HCT116 (cell line): ENCODE results near the gene ATG101. TPM values are rescaled to one million over a fixed set of nuclear protein-coding genes. Genes with fewer than 3 reads are reported as not detected.

ENCODE experiments used
- ATAC-seq: fragments of 200-7000 bp; cut with Tn5 transposase; 2 replicates; pipeline ENCODE4 v1.9.1; 2020; ENCODE audit warnings: mild to moderate bottlenecking, moderate library complexity
- BruUV-seq: library from RNA; stranded (reverse); fragments of 400-500 nt; replicated peaks from 2 replicates; lab custom pipeline; 2021; lab: Mats Ljungman, UMichigan
- CTCF ChIA-PET: fragments of 300-600 bp; sonication (Branson Sonifier 250); formaldehyde crosslinking; loops from one replicate; lab custom pipeline; 2021; ENCODE audit warnings: antibody characterized with exemption; lab: Charles Lee
- POLR2A ChIA-PET: fragments of 300-600, 350-600 bp; sonication (Branson Sonifier 250); formaldehyde crosslinking; loops from one replicate; lab custom pipeline; 2021; ENCODE audit warnings: antibody characterized with exemption; lab: Charles Lee
- RAD21 ChIA-PET, 2 experiments: fragments of 300-600 bp; sonication (Branson Sonifier 250); formaldehyde crosslinking; loops; one replicate each; lab custom pipeline; 2023; ENCODE audit warnings: low total read pairs in 2 of 2; ENCODE audit not compliant: uncharacterized antibody in 2 of 2, unreplicated experiment in 2 of 2, low non-redundant PET in 1 of 2; lab: Charles Lee
- DNase-seq: peaks from one replicate; pipeline ENCODE4 v3.0.0-alpha.2; 2010; ENCODE audit warnings: low read depth, low spot score
- H2AFZ ChIP-seq: fragments of 200-600 bp; shearing (Covaris generic), sonication (generic); 2 replicates; pipeline ENCODE4 v1.6.1; 2017; ENCODE audit warnings: low read depth, mixed run types, mixed read lengths, antibody characterized with exemption, low read length; ENCODE audit not compliant: poor library complexity, severe bottlenecking
- H3K27ac ChIP-seq: 2 replicates; pipeline ENCODE4 v1.5.1; 2012; ENCODE audit warnings: low read depth, low read length
- H3K27me3 ChIP-seq: fragments of 200-600 bp; sonication (generic); 2 replicates; pipeline ENCODE4 v1.6.1; 2016; ENCODE audit warnings: mixed run types, low read length, mixed read lengths; ENCODE audit not compliant: insufficient read depth
- H3K36me3 ChIP-seq, 2 experiments: fragments of 200-500 bp in 1 of 2; fragments of 200-600 bp in 1 of 2; sonication (Bioruptor generic) in 1 of 2; sonication (generic) in 1 of 2; 2 replicates each; pipeline versions ENCODE4 v1.5.1 to v1.6.1; 2014 to 2016; ENCODE audit warnings: low read length in 2 of 2, inconsistent platforms in 1 of 2, mixed read lengths in 1 of 2, mixed run types in 1 of 2; ENCODE audit not compliant: insufficient read depth in 2 of 2, control insufficient read depth in 1 of 2
- H3K4me1 ChIP-seq, 2 experiments: fragments of 200-600 bp in 1 of 2; sonication (generic) in 1 of 2; 2 replicates each; pipeline versions ENCODE4 v1.5.1 to v1.6.1; 2012 to 2017; ENCODE audit warnings: low read length in 2 of 2, inconsistent platforms in 1 of 2, mild to moderate bottlenecking in 1 of 2, mixed read lengths in 1 of 2, mixed run types in 1 of 2, moderate library complexity in 1 of 2; ENCODE audit not compliant: insufficient read depth in 2 of 2, control insufficient read depth in 1 of 2
- H3K4me2 ChIP-seq: fragments of 200-600 bp; sonication (generic); 2 replicates; pipeline ENCODE4 v1.6.1; 2017; ENCODE audit warnings: mixed run types, low read length, mixed read lengths
- H3K4me3 ChIP-seq, 2 experiments: fragments of 200-600 bp in 1 of 2; sonication (generic) in 1 of 2; replicated peaks in 1 of 2; 2 replicates each; pipeline ENCODE4 v1.5.1; 2011 to 2016; ENCODE audit warnings: low read length in 2 of 2, control low read depth in 1 of 2, low read depth in 1 of 2, mild to moderate bottlenecking in 1 of 2, mixed read lengths in 1 of 2, mixed run types in 1 of 2
- H3K79me2 ChIP-seq: fragments of 200-600 bp; sonication (generic); 2 replicates; pipeline ENCODE4 v1.6.1; 2017; ENCODE audit warnings: mild to moderate bottlenecking, mixed run types, low read length, moderate library complexity, mixed read lengths; ENCODE audit not compliant: insufficient read depth
- H3K9ac ChIP-seq: fragments of 200-600 bp; sonication (generic); 2 replicates; pipeline ENCODE4 v1.6.1; 2016; ENCODE audit warnings: low read length, mixed read lengths
- H3K9me2 ChIP-seq: fragments of 200-600 bp; sonication (generic), shearing (Covaris generic); 2 replicates; pipeline ENCODE4 v1.6.1; 2017; ENCODE audit warnings: mixed run types, mild to moderate bottlenecking, moderate library complexity; ENCODE audit not compliant: insufficient read depth
- H3K9me3 ChIP-seq, 2 experiments: fragments of 200-500 bp in 1 of 2; fragments of 200-600 bp in 1 of 2; sonication (Bioruptor generic) in 1 of 2; sonication (generic) in 1 of 2; 2 replicates each; pipeline ENCODE4 v1.6.1; 2014 to 2017; ENCODE audit warnings: low read length in 2 of 2, mixed read lengths in 2 of 2, inconsistent platforms in 1 of 2, low read depth in 1 of 2, mild to moderate bottlenecking in 1 of 2, mixed run types in 1 of 2, moderate library complexity in 1 of 2; ENCODE audit not compliant: control insufficient read depth in 1 of 2, insufficient read depth in 1 of 2
- H4K20me1 ChIP-seq: fragments of 200-600 bp; sonication (generic), shearing (Covaris generic); 2 replicates; pipeline ENCODE4 v1.6.1; 2017; ENCODE audit warnings: mixed run types, mild to moderate bottlenecking, moderate library complexity; ENCODE audit not compliant: insufficient read depth
- FOSL1 ChIP-seq: IDR thresholded peaks from 2 replicates; pipeline ENCODE4 v1.6.1; 2012; ENCODE audit warnings: low read depth
- MAX ChIP-seq: IDR thresholded peaks from 2 replicates; pipeline ENCODE4 v1.6.1; 2012
- POLR2A ChIP-seq: IDR thresholded peaks from 2 replicates; pipeline ENCODE4 v1.7.0; 2011; ENCODE audit warnings: borderline replicate concordance; ENCODE audit not compliant: insufficient read depth, insufficient read length; ENCODE audit errors: extremely low read depth
- YY1 ChIP-seq: IDR thresholded peaks from 2 replicates; pipeline ENCODE4 v1.6.1; 2011; ENCODE audit warnings: low read length, low read depth, moderate library complexity, mild to moderate bottlenecking; ENCODE audit not compliant: insufficient replicate concordance; ENCODE audit errors: extremely low read depth
- ZBTB33 ChIP-seq: IDR thresholded peaks from 2 replicates; pipeline ENCODE4 v1.6.1; 2011; ENCODE audit warnings: mild to moderate bottlenecking, low read length, moderate library complexity; ENCODE audit not compliant: insufficient replicate concordance; ENCODE audit errors: extremely low read depth
- intact Hi-C: fragments of 100-400 bp; cut with micrococcal nuclease; formaldehyde crosslinking; loops from 2 replicates; pipeline ENCODE4 v1.10.0; 2022
- total RNA-seq: library from RNA; stranded (reverse); gene quantifications from one replicate; pipeline ENCODE4 v1.2.1, GENCODE V29; 2021; ENCODE audit not compliant: unreplicated experiment

ATG101 gene
- total RNA-seq, 1 experiment from 2014 or later = 49.2 TPM

- CTCF ChIA-PET = interaction anchor here (5.7 kb wide), 1 partner anchor 37 kb away, joined by 27 read pairs; no protein-coding TSS in a partner anchor
- Histone ChIP-seq H3K4me2 (no peak overlapping the region), H3K9ac (no peak overlapping the region), H2AFZ (no peak overlapping the region), H3K36me3 (peaks cover 0 to 2% of the 10 kb centered on the region in 2 experiments; a peak in 2 of 4 replicates), H3K27me3 (no peaks in the 10 kb centered on the region), H3K79me2 (no peaks in the 10 kb centered on the region), H3K9me2 (no peaks in the 10 kb centered on the region), H3K9me3 (no peaks in the 10 kb centered on the region), H3K27ac (no peak overlapping the region), H3K4me1 (peaks cover 0 to 20% of the 10 kb centered on the region in 2 experiments; a peak in 2 of 4 replicates), H4K20me1 (no peaks in the 10 kb centered on the region), H3K4me3 (no peak overlapping the region)
- no peak for ATAC-seq
- no peak for DNase-seq
- TF ChIP-seq POLR2A = no peak
- TF ChIP-seq FOSL1 = no peak
- TF ChIP-seq ZBTB33 = no peak
- TF ChIP-seq YY1 = no peak
- TF ChIP-seq MAX = no peak
- intact Hi-C loops = no loop called here
- no TSS peak for BruUV-seq
- RAD21 ChIA-PET = interaction anchor here in 1 of 2 experiments (0.6 kb wide), 1 partner anchor 38 kb away, joined by 5 read pairs; no protein-coding TSS in a partner anchor
- POLR2A ChIA-PET = interaction anchor here (2.2 kb wide), 1 partner anchor 11 kb away, joined by 15 read pairs; the partner anchor contains the start of gene NR4A1
Observed at GRCh38 chr12:52062167-52063081, 7.4 kb upstream of the ATG101 start.
